HepG2 (cell line): ENCODE measurements around the gene POLR3GL. TPM values are rescaled to one million over a fixed set of nuclear protein-coding genes. Genes with fewer than 3 reads are reported as not detected.
A peak's percentile ranks its signal among the peaks of the same experiment; 100 is the strongest.

Experiments
- CTCF ChIP-seq: sonication (generic); formaldehyde crosslinking; IDR thresholded peaks from 2 replicates; pipeline ENCODE4 v1.5.0; 2020; ENCODE audit warnings: mild to moderate bottlenecking, missing genetic modification reagents, moderate library complexity
- FOXO1 ChIP-seq: sonication (generic); formaldehyde crosslinking; IDR thresholded peaks from 2 replicates; pipeline ENCODE4 v1.4.0; 2020; ENCODE audit warnings: missing genetic modification reagents
- GATAD2A ChIP-seq: IDR thresholded peaks from 2 replicates; pipeline ENCODE4 v1.6.1; 2016
- LCORL ChIP-seq, 2 experiments: fragments of 450-650 bp in 1 of 2; sonication (generic) in 1 of 2; formaldehyde crosslinking in 1 of 2; IDR thresholded peaks; 2 replicates each; pipeline versions ENCODE4 v1.5.0 to v1.6.1; 2017 to 2020; ENCODE audit warnings: antibody characterized with exemption in 1 of 2, missing genetic modification reagents in 1 of 2
- NR2F6 ChIP-seq, 2 experiments: IDR thresholded peaks; 2 replicates each; pipeline ENCODE4 v1.6.1; 2016; ENCODE audit warnings: antibody characterized with exemption in 1 of 2, mild to moderate bottlenecking in 1 of 2
- RXRB ChIP-seq: IDR thresholded peaks from 2 replicates; pipeline ENCODE4 v1.6.1; 2016; ENCODE audit warnings: borderline replicate concordance, missing genetic modification reagents, missing compliant biosample characterization
- SOX13 ChIP-seq, 3 experiments: fragments of 450-650 bp in 1 of 3; sonication (generic) in 1 of 3; formaldehyde crosslinking in 1 of 3; IDR thresholded peaks in 2 of 3; conservative IDR thresholded peaks in 1 of 3; 2 replicates each; pipeline versions ENCODE4 v1.5.0 to v1.6.1; 2016 to 2020; ENCODE audit warnings: antibody characterized with exemption in 1 of 3, mild to moderate bottlenecking in 1 of 3, missing compliant biosample characterization in 1 of 3, missing genetic modification reagents in 1 of 3, moderate library complexity in 1 of 3
- SOX6 ChIP-seq, 2 experiments: fragments of 450-650 bp in 1 of 2; sonication (generic) in 1 of 2; formaldehyde crosslinking in 1 of 2; IDR thresholded peaks; 2 replicates each; pipeline versions ENCODE4 v1.4.0 to v1.6.1; 2017 to 2020; ENCODE audit warnings: antibody characterized with exemption in 1 of 2, mild to moderate bottlenecking in 1 of 2, missing genetic modification reagents in 1 of 2
- ZBTB26 ChIP-seq: IDR thresholded peaks from 2 replicates; pipeline ENCODE4 v1.6.1; 2016; ENCODE audit warnings: missing compliant biosample characterization, missing genetic modification reagents, borderline replicate concordance
- ZNF224 ChIP-seq: sonication (generic); formaldehyde crosslinking; IDR thresholded peaks from 2 replicates; pipeline ENCODE4 v1.5.0; 2020; ENCODE audit warnings: mild to moderate bottlenecking, missing genetic modification reagents
- ZNF317 ChIP-seq: sonication (generic); formaldehyde crosslinking; IDR thresholded peaks from 2 replicates; pipeline ENCODE4 v1.5.0; 2020; ENCODE audit warnings: mild to moderate bottlenecking, missing genetic modification reagents
- ZNF335 ChIP-seq: sonication (generic); formaldehyde crosslinking; IDR thresholded peaks from 2 replicates; pipeline ENCODE4 v1.4.0; 2020; ENCODE audit warnings: missing genetic modification reagents
- ZNF431 ChIP-seq: sonication (generic); formaldehyde crosslinking; IDR thresholded peaks from 2 replicates; pipeline ENCODE4 v1.9.0; 2022; ENCODE audit warnings: missing genetic modification reagents, low read depth, mild to moderate bottlenecking, borderline replicate concordance
- ZNF512B ChIP-seq: sonication (generic); formaldehyde crosslinking; IDR thresholded peaks from 2 replicates; pipeline ENCODE4 v1.5.1; 2020; ENCODE audit warnings: missing genetic modification reagents, mild to moderate bottlenecking, borderline replicate concordance
- ZSCAN29 ChIP-seq: sonication (generic); formaldehyde crosslinking; conservative IDR thresholded peaks from 2 replicates; pipeline ENCODE4 v1.4.0; 2020; ENCODE audit warnings: mild to moderate bottlenecking, missing genetic modification reagents
- polyA plus RNA-seq, 8 experiments: library from polyadenylated mRNA; depleted of rRNA in 3 of 8; stranded (reverse) in 7 of 8; unstranded in 1 of 8; fragments of >200 nt; fragmentation: Illumina TruSeq in 4 of 8; extraction: Trizol in 4 of 8; gene quantifications; 2 replicates each; pipeline versions ENCODE4 v1.2.1 to v1.2.3, GENCODE V29; 2011 to 2016; ENCODE audit warnings: low read depth in 4 of 8, missing spikeins in 1 of 8, mixed read lengths in 1 of 8; ENCODE audit not compliant: insufficient read depth in 1 of 8
- total RNA-seq, 5 experiments: library from RNA; depleted of rRNA; stranded (reverse); fragments of >200 nt; fragmentation: Illumina TruSeq; extraction: Trizol; gene quantifications; 2 replicates each; pipeline ENCODE4 v1.2.3, GENCODE V29; 2016; ENCODE audit warnings: low read depth in 1 of 5
- TF ChIP-seq, protein P1 (sequence below): IDR thresholded peaks from 2 replicates; pipeline ENCODE4 v1.6.1; 2018; ENCODE audit warnings: missing genetic modification reagents, mild to moderate bottlenecking, missing compliant biosample characterization
- TF ChIP-seq, protein P2 (sequence below): sonication (generic); formaldehyde crosslinking; conservative IDR thresholded peaks from 2 replicates; pipeline ENCODE4 v1.4.0; 2020; ENCODE audit warnings: missing genetic modification reagents

The POLR3GL gene
- total and polyA plus RNA-seq, 2 of the 13 experiments (the other 11 are each of a cell fraction or from before 2014, with no cell fraction given) = 11.5 to 12.4 TPM

DNA sequence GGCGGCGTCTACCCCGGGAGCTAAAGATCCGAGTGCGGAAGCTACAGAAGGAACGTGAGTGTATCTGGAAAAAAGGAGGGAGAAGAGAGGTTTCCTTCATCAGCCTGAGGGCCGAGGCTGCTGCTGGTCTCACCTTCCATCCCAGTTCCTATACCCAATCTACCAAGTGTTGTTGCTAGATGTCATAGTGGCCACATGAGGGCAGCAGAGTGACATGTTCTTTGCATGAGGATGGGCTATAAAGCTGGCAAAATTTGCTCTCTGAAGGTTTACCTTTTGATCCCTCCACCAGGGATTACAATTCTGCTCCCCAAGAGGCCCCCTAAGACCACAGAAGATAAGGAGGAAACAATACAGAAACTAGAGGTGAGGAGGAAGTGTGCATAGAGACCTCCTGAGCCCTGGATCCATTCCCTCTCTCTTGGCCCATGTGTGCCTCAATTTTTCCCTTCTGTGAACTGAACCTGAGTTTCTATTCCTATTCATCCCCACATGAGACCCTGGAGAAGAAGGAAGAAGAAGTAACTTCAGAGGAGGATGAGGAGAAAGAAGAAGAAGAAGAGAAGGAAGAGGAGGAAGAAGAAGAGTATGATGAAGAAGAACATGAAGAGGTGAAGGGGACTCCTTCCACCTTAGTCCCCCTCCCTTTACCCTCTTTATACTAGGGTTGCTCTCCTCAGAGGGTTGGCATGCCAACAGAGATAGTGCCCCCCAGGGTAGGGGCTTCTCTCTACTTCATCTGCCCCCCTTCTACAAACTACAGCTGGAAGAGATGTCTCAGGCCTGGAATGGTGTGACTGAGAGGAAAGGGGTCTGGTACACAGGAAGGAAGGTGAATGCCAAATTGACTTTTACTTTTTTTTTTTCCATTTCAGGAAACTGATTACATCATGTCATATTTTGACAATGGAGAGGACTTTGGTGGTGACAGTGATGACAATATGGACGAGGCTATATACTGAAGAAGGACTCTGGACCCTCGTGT is 13.3 kb downstream of the POLR3GL start (continued):
- TF ChIP-seq CTCF (CRISPR knock-in tag) = peak; percentile 93
- TF ChIP-seq ZNF431 (CRISPR knock-in tag) = no peak
- TF ChIP-seq ZNF317 = no peak
- TF ChIP-seq LCORL (IDR thresholded peaks at IDR 0.05) = no peak
- 0 out of 2 replicates have a peak, but pooled peaks have one; percentile 1 for TF ChIP-seq LCORL (CRISPR knock-in tag; IDR thresholded peaks at IDR 0.05)
- TF ChIP-seq FOXO1 (CRISPR knock-in tag) = 0 out of 2 replicates have a peak, but pooled peaks have one; percentile 29
- no peak for TF ChIP-seq SOX13 (IDR thresholded peaks at IDR 0.05)
- TF ChIP-seq SOX13 (CRISPR knock-in tag; conservative IDR thresholded peaks at IDR 0.05 in 1 of 2, IDR thresholded peaks at IDR 0.05 in 1 of 2) = peak in 1 of 2 experiments; percentile 12; a peak in 1 of 4 replicates
- no peak for TF ChIP-seq ZNF335
- TF ChIP-seq SOX6 (IDR thresholded peaks at IDR 0.05) = no peak
- TF ChIP-seq SOX6 (CRISPR knock-in tag; IDR thresholded peaks at IDR 0.05) = 0 out of 2 replicates have a peak, but pooled peaks have one; percentile 4
- TF ChIP-seq RXRB (CRISPR knock-in tag) = 0 out of 2 replicates have a peak, but pooled peaks have one; percentile 34
- no peak for TF ChIP-seq NR2F6 (IDR thresholded peaks at IDR 0.05)
- peak; percentile 23; the same call in 1 of the 2 replicates for TF ChIP-seq NR2F6 (CRISPR knock-in tag; IDR thresholded peaks at IDR 0.05)
- TF ChIP-seq ZSCAN29 (CRISPR knock-in tag) = no peak
- TF ChIP-seq, protein P1, sequence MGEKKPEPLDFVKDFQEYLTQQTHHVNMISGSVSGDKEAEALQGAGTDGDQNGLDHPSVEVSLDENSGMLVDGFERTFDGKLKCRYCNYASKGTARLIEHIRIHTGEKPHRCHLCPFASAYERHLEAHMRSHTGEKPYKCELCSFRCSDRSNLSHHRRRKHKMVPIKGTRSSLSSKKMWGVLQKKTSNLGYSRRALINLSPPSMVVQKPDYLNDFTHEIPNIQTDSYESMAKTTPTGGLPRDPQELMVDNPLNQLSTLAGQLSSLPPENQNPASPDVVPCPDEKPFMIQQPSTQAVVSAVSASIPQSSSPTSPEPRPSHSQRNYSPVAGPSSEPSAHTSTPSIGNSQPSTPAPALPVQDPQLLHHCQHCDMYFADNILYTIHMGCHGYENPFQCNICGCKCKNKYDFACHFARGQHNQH (CRISPR knock-in tag) = 0 out of 2 replicates have a peak, but pooled peaks have one; percentile 23
- TF ChIP-seq ZNF224 (CRISPR knock-in tag) = no peak
- TF ChIP-seq GATAD2A (CRISPR knock-in tag) = peak; percentile 31
- TF ChIP-seq ZNF512B (CRISPR knock-in tag) = no peak
- TF ChIP-seq, protein P2, sequence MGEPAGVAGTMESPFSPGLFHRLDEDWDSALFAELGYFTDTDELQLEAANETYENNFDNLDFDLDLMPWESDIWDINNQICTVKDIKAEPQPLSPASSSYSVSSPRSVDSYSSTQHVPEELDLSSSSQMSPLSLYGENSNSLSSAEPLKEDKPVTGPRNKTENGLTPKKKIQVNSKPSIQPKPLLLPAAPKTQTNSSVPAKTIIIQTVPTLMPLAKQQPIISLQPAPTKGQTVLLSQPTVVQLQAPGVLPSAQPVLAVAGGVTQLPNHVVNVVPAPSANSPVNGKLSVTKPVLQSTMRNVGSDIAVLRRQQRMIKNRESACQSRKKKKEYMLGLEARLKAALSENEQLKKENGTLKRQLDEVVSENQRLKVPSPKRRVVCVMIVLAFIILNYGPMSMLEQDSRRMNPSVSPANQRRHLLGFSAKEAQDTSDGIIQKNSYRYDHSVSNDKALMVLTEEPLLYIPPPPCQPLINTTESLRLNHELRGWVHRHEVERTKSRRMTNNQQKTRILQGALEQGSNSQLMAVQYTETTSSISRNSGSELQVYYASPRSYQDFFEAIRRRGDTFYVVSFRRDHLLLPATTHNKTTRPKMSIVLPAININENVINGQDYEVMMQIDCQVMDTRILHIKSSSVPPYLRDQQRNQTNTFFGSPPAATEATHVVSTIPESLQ (CRISPR knock-in tag) = no peak
- 0 out of 2 replicates have a peak, but pooled peaks have one; percentile 35 for TF ChIP-seq ZBTB26
